Endothelial cell of umbilical vein (primary cell): ENCODE data around the gene SELENOT. TPM values are rescaled to one million over a fixed set of nuclear protein-coding genes. Genes with fewer than 3 reads are reported as not detected.

Source experiments
- BruUV-seq: library from RNA; stranded (reverse); fragments of 400-500 nt; replicated peaks from 2 replicates; lab custom pipeline; 2021; lab: Mats Ljungman, UMichigan
- CTCF ChIA-PET: fragments of 300-600, 350-600 bp; sonication (Branson Sonifier 250); formaldehyde crosslinking; loops from one replicate; lab custom pipeline; 2021; ENCODE audit warnings: antibody characterized with exemption, inconsistent platforms; lab: Charles Lee
- POLR2A ChIA-PET: fragments of 300-600, 350-600 bp; sonication (Branson Sonifier 250); formaldehyde crosslinking; loops from one replicate; lab custom pipeline; 2021; ENCODE audit warnings: antibody characterized with exemption, inconsistent platforms; lab: Charles Lee
- DNase-seq: peaks from one replicate; pipeline ENCODE4 v3.0.0-alpha.2; 2011; ENCODE audit warnings: low read depth, low spot score
- FAIRE-seq: peaks from 2 replicates; lab custom pipeline; 2011; peaks lifted over from hg19 to GRCh38; lab: Jason Lieb, UNC
- H2AFZ ChIP-seq: 2 replicates; pipeline ENCODE4 v1.6.0; 2012; ENCODE audit warnings: low read depth, low read length, control low read depth, inconsistent platforms
- H3K27ac ChIP-seq: 2 replicates; pipeline ENCODE4 v1.5.1; 2011; ENCODE audit warnings: low read depth, mild to moderate bottlenecking, control low read depth, low read length, moderate library complexity; ENCODE audit not compliant: insufficient read depth
- H3K27me3 ChIP-seq, 2 experiments: 2 replicates each; pipeline versions ENCODE4 v1.6.0 to v1.6.1; 2011; ENCODE audit warnings: low read length in 2 of 2, mixed read lengths in 1 of 2; ENCODE audit not compliant: control insufficient read depth in 2 of 2, insufficient read depth in 2 of 2
- H3K36me3 ChIP-seq, 2 experiments: 2 replicates in 1 of 2; 3 replicates in 1 of 2; pipeline ENCODE4 v1.5.1; 2011; ENCODE audit warnings: low read length in 2 of 2, mild to moderate bottlenecking in 1 of 2, moderate library complexity in 1 of 2; ENCODE audit not compliant: control insufficient read depth in 2 of 2, insufficient read depth in 2 of 2; ENCODE audit errors: extremely low read depth in 1 of 2
- H3K4me1 ChIP-seq: 3 replicates; pipeline ENCODE4 v1.5.1; 2011; ENCODE audit warnings: mild to moderate bottlenecking, low read length; ENCODE audit not compliant: control insufficient read depth, insufficient read depth; ENCODE audit errors: extremely low read depth
- H3K4me2 ChIP-seq: 2 replicates; pipeline ENCODE4 v1.6.1; 2011; ENCODE audit warnings: low read length, control low read depth, mixed read lengths; ENCODE audit not compliant: insufficient read depth
- H3K4me3 ChIP-seq, 3 experiments: fragments of 200-600 bp in 1 of 3; sonication (generic), shearing (Covaris generic) in 1 of 3; replicated peaks in 1 of 3; 2 replicates each; pipeline ENCODE4 v1.5.1; 2011 to 2016; ENCODE audit warnings: control low read depth in 3 of 3, low read length in 3 of 3, mild to moderate bottlenecking in 2 of 3, inconsistent platforms in 1 of 3, low read depth in 1 of 3, moderate library complexity in 1 of 3; ENCODE audit not compliant: insufficient read depth in 1 of 3
- H3K79me2 ChIP-seq: 2 replicates; pipeline ENCODE4 v1.6.0; 2012; ENCODE audit warnings: low read length, inconsistent platforms; ENCODE audit not compliant: control insufficient read depth, insufficient read depth
- H3K9ac ChIP-seq: replicated peaks from 2 replicates; pipeline ENCODE3; 2011; ENCODE audit warnings: low read length, control low read depth; ENCODE audit not compliant: insufficient read depth; ENCODE audit errors: extremely low read depth
- H3K9me1 ChIP-seq: replicated peaks from 3 replicates; pipeline ENCODE4 v1.6.0; 2011; ENCODE audit warnings: mild to moderate bottlenecking, low read length; ENCODE audit not compliant: control insufficient read depth, insufficient read depth; ENCODE audit errors: extremely low read depth
- H3K9me3 ChIP-seq: replicated peaks from 2 replicates; pipeline ENCODE4 v1.5.1; 2012; ENCODE audit warnings: low read length, inconsistent platforms; ENCODE audit not compliant: control insufficient read depth, insufficient read depth
- H4K20me1 ChIP-seq: replicated peaks from 2 replicates; pipeline ENCODE3; 2011; ENCODE audit warnings: mild to moderate bottlenecking, low read length; ENCODE audit not compliant: control insufficient read depth, insufficient read depth; ENCODE audit errors: extremely low read depth
- EZH2 ChIP-seq: IDR thresholded peaks from 2 replicates; pipeline ENCODE4 v1.6.1; 2012; ENCODE audit warnings: borderline replicate concordance, low read depth, mild to moderate bottlenecking, moderate library complexity, low read length, inconsistent platforms; ENCODE audit not compliant: severe bottlenecking
- FOS ChIP-seq: IDR thresholded peaks from 2 replicates; pipeline ENCODE4 v1.6.1; 2011; ENCODE audit warnings: mild to moderate bottlenecking, low read length, moderate library complexity, borderline replicate concordance; ENCODE audit not compliant: insufficient read depth
- GATA2 ChIP-seq: IDR thresholded peaks from 2 replicates; pipeline ENCODE4 v1.7.0; 2011; ENCODE audit warnings: low read depth, mild to moderate bottlenecking, moderate library complexity, mixed read lengths, low read length; ENCODE audit not compliant: insufficient read length, insufficient read depth
- JUN ChIP-seq: IDR thresholded peaks from 2 replicates; pipeline ENCODE4 v1.6.1; 2011; ENCODE audit warnings: borderline replicate concordance, low read depth; ENCODE audit not compliant: insufficient read length, insufficient read depth
- MYC ChIP-seq: IDR thresholded peaks from one replicate; pipeline ENCODE4 v1.6.1; 2011; ENCODE audit warnings: mild to moderate bottlenecking, low read depth, low read length
- POLR2A ChIP-seq: IDR thresholded peaks from 2 replicates; pipeline ENCODE4 v1.6.1; 2012; ENCODE audit warnings: low read depth, mild to moderate bottlenecking, control low read depth, low read length
- POLR2AphosphoS5 ChIP-seq: IDR thresholded peaks from 2 replicates; pipeline ENCODE4 v1.6.1; 2012; ENCODE audit warnings: low read depth, mild to moderate bottlenecking, control low read depth, low read length, moderate library complexity; ENCODE audit not compliant: insufficient read depth
- dilution Hi-C: fragments of 300-500 bp; cut with MboI; formaldehyde crosslinking; loops from one replicate; pipeline ENCODE4 v1.15.0; 2019; ENCODE audit warnings: low sequenced_read_pairs; ENCODE audit not compliant: extremely low pct_ligation_motif_present
- intact Hi-C: fragments of 100-400 bp; cut with micrococcal nuclease; formaldehyde crosslinking; loops from one replicate; pipeline ENCODE4 v1.10.0; 2022
- polyA plus RNA-seq, 4 experiments: library from polyadenylated mRNA; depleted of rRNA in 3 of 4; stranded (reverse) in 3 of 4; unstranded in 1 of 4; fragments of >200 nt; gene quantifications; 2 replicates each; pipeline versions ENCODE4 v1.2.1 to v1.2.3, GENCODE V29; 2011 to 2012; ENCODE audit warnings: missing spikeins in 1 of 4
- total RNA-seq: library from RNA; stranded (reverse); gene quantifications from 2 replicates; pipeline ENCODE4 v1.2.3, GENCODE V29; 2021
- TF ChIP-seq, protein P1 (sequence below): IDR thresholded peaks from 2 replicates; pipeline ENCODE4 v1.6.1; 2011; ENCODE audit not compliant: insufficient read depth, insufficient read length
- TF ChIP-seq, protein P2 (sequence below), 2 donors: IDR thresholded peaks; 1 replicate in 1 of 2; 2 replicates in 1 of 2; pipeline ENCODE4 v1.5.1; 2011; ENCODE audit warnings: low read length in 2 of 2, mild to moderate bottlenecking in 2 of 2, moderate library complexity in 2 of 2, control low read depth in 1 of 2, inconsistent platforms in 1 of 2, low read depth in 1 of 2; ENCODE audit not compliant: insufficient read depth in 1 of 2; ENCODE audit errors: extremely low read depth in 1 of 2

SELENOT gene
- total and polyA plus RNA-seq, 2 donors (not counting 3 experiments of a cell fraction or from before 2014, with no cell fraction given), result 103 to 299 TPM

DNA sequence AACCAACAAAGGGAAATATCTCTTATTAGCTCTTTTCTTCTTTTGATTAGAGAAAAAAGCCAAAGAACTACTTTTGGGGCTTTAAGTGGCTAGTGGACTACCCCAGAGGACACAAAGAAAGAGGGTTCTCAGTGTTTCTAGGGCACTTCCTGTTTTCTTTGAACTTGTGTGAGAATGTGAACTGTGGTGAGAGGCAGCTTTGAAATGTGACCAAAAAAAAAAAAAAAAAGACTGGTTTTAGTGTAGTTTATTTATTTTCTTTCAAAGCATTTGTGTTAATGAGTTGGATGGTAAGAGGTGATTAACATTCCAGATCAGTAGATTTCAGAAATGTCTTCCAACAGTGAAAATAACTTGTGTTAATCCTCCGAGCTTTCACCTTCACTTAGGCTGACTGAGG, 32.4 kb downstream of the SELENOT start:
- DNase-seq, result peak; percentile 46
- CTCF ChIA-PET, result interaction anchor here (0.9 to 1.9 kb wide), 2 partner anchors 26 to 107 kb away, joined by 3 to 4 read pairs; no protein-coding TSS in a partner anchor

More for the DNA sequence above, 32.4 kb downstream of the SELENOT start:
- POLR2A ChIA-PET, result no interaction called here
- Histone ChIP-seq H3K9ac (no peak overlapping the region), H3K79me2 (no peaks in the 10 kb centered on the region), H3K9me1 (no peaks in the 10 kb centered on the region), H3K4me2 (no peak overlapping the region), H3K4me3 (no peak overlapping the region), H3K36me3 (no peaks in the 10 kb centered on the region), H2AFZ (no peak overlapping the region), H3K27ac (no peak overlapping the region), H3K27me3 (no peaks in the 10 kb centered on the region), H4K20me1 (no peaks in the 10 kb centered on the region), H3K4me1 (no peaks in the 10 kb centered on the region), H3K9me3 (no peaks in the 10 kb centered on the region)
- BruUV-seq, result no TSS peak
- no peak for FAIRE-seq
- TF ChIP-seq, protein P1, sequence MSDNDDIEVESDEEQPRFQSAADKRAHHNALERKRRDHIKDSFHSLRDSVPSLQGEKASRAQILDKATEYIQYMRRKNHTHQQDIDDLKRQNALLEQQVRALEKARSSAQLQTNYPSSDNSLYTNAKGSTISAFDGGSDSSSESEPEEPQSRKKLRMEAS, result no peak
- no peak for TF ChIP-seq EZH2
- TF ChIP-seq POLR2AphosphoS5, result no peak
- no peak for TF ChIP-seq FOS
- TF ChIP-seq POLR2A, result no peak
- TF ChIP-seq GATA2, result no peak
- no peak for TF ChIP-seq MYC
- TF ChIP-seq JUN, result no peak
- TF ChIP-seq, protein P2, sequence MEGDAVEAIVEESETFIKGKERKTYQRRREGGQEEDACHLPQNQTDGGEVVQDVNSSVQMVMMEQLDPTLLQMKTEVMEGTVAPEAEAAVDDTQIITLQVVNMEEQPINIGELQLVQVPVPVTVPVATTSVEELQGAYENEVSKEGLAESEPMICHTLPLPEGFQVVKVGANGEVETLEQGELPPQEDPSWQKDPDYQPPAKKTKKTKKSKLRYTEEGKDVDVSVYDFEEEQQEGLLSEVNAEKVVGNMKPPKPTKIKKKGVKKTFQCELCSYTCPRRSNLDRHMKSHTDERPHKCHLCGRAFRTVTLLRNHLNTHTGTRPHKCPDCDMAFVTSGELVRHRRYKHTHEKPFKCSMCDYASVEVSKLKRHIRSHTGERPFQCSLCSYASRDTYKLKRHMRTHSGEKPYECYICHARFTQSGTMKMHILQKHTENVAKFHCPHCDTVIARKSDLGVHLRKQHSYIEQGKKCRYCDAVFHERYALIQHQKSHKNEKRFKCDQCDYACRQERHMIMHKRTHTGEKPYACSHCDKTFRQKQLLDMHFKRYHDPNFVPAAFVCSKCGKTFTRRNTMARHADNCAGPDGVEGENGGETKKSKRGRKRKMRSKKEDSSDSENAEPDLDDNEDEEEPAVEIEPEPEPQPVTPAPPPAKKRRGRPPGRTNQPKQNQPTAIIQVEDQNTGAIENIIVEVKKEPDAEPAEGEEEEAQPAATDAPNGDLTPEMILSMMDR (IDR thresholded peaks at IDR 0.05; ENCODE audit: extremely low read depth in 1 of 2, insufficient read depth in 1 of 2, low read depth in 1 of 2, low read length in 2 of 2), result no peak
- intact Hi-C loops (no loop called here), dilution Hi-C loops (no loop called here)
